Upper lobe of left lung (tissue), 6 donors: ENCODE results near the gene FAF1. TPM values are rescaled to one million over a fixed set of nuclear protein-coding genes. Genes with fewer than 3 reads are reported as not detected.
A peak's percentile ranks its signal among the peaks of the same experiment; 100 is the strongest.

Source experiments
- ATAC-seq, 2 donors: fragments of 200-7000 bp; cut with Tn5 transposase; one replicate each; pipeline ENCODE4 v1.9.1; 2022; ENCODE audit warnings: mild to moderate bottlenecking in 2 of 2, moderate library complexity in 2 of 2; ENCODE audit not compliant: low FRiP score in 2 of 2
- DNase-seq, 2 donors: peaks; one replicate each; pipeline ENCODE4 v3.0.0-alpha.2; 2019 to 2020
- H3K27ac ChIP-seq, 4 donors: fragments of 200-600 bp; sonication (generic); one replicate each; pipeline ENCODE4 v1.5.1; 2016 to 2019
- H3K27me3 ChIP-seq, 4 donors: fragments of 200-600 bp; sonication (generic); one replicate each; pipeline ENCODE4 v1.5.1; 2017 to 2019
- H3K36me3 ChIP-seq, 4 donors: fragments of 200-600 bp; sonication (generic); one replicate each; pipeline ENCODE4 v1.5.1; 2016 to 2019
- H3K4me1 ChIP-seq, 4 donors: fragments of 200-600 bp; sonication (generic); one replicate each; pipeline ENCODE4 v1.5.1; 2018 to 2019
- H3K4me3 ChIP-seq, 4 donors: fragments of 200-600 bp; sonication (generic); one replicate each; pipeline ENCODE4 v1.5.1; 2017 to 2019; ENCODE audit warnings: mild to moderate bottlenecking in 2 of 4, moderate library complexity in 1 of 4
- H3K9me3 ChIP-seq, 4 donors: fragments of 200-600 bp; sonication (generic); one replicate each; pipeline ENCODE4 v1.5.1; 2018 to 2019
- EP300 ChIP-seq, 4 donors: sonication (generic); formaldehyde crosslinking; IDR thresholded peaks; one replicate each; pipeline ENCODE4 v1.5.1; 2017; ENCODE audit warnings: antibody characterized with exemption in 4 of 4, control low read depth in 2 of 4
- POLR2A ChIP-seq, 4 donors: fragments of 450-650 bp; IDR thresholded peaks; one replicate each; pipeline ENCODE4 v1.5.1; 2016 to 2017; ENCODE audit warnings: antibody characterized with exemption in 4 of 4, mild to moderate bottlenecking in 2 of 4
- POLR2AphosphoS5 ChIP-seq, 2 donors: sonication (generic); formaldehyde crosslinking; IDR thresholded peaks; one replicate each; pipeline ENCODE4 v1.5.1; 2017; ENCODE audit warnings: antibody characterized with exemption in 2 of 2
- WGBS, 2 donors: methylation state at CpG; one replicate each; pipeline ENCODE4 v1.1.5; 2017 to 2018; 5-methylcytosine and 5-hydroxymethylcytosine counted together
- total RNA-seq, 6 donors: library from RNA; depleted of rRNA in 4 of 6; stranded (reverse); fragments of >200 nt in 4 of 6; gene quantifications; one replicate each; pipeline versions ENCODE4 v1.1.0 to v1.2.1, GENCODE V29; 2016 to 2021
- TF ChIP-seq, protein P1 (sequence below), 6 experiments: fragments of 450-650 bp in 4 of 6; fragments of 200-600 bp in 2 of 6; sonication (generic) in 2 of 6; IDR thresholded peaks; one replicate each; pipeline ENCODE4 v1.5.1; 2016 to 2019; ENCODE audit warnings: antibody characterized with exemption in 6 of 6
- donor health status: DM: no; HTN: no; CAD: no; lungs with moderate emphysema.
- donor health status: DM: no; HTN: yes; CAD: no; lungs with severe emphysema.

Gene FAF1
- total RNA-seq, 6 donors from 2014 or later, result 30.2 to 52.3 (median 35.0) TPM

DNA sequence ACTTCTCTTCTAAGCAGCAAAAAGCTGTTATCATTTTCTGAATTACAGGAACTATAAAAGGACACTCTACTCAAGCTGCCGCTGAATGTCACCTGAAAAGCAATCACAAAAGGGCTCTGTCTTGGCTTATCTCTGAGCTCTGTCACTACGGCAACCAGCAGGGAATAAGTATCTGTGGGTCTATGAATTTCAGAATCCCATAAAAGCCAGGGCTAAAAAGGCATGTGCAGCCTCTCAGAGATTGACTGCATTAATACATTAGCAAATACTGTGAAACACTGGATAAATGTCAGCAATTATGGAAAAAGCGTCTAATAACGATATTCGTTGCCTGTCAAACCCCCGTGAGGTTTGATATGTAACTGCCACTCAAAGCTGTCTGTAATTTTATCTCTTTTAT, 326.6 kb downstream of the FAF1 start:
- no peak for ATAC-seq

DNA sequence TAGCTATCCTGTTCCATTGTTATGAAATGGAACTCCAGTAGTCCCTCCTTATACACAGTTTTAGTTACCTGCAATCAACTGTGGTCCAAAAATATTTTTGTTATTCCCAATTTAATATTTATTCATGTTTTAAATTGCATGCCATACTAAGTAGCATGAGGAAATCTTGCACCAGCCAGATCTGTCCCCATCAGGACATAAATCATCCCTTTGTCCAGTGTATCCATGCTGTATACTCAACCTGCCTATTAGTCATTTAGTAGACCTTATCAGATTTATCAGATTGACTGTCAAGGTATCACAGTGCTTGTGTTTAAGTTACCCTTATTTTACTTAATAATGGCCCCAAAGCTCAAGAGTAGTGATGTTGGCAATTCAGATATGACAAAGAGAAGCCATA, 328.9 kb downstream of the FAF1 start:
- Histone ChIP-seq H3K4me1 (peaks cover 0 to 3% (median 0%) of the 10 kb centered on the region in 4 donors), H3K4me3 (no peak overlapping the region), H3K27ac (no peak overlapping the region), H3K36me3 (no peaks in the 10 kb centered on the region), H3K27me3 (no peaks in the 10 kb centered on the region), H3K9me3 (no peaks in the 10 kb centered on the region)
- ATAC-seq, result no peak
- no peak for DNase-seq
- TF ChIP-seq, protein P1, sequence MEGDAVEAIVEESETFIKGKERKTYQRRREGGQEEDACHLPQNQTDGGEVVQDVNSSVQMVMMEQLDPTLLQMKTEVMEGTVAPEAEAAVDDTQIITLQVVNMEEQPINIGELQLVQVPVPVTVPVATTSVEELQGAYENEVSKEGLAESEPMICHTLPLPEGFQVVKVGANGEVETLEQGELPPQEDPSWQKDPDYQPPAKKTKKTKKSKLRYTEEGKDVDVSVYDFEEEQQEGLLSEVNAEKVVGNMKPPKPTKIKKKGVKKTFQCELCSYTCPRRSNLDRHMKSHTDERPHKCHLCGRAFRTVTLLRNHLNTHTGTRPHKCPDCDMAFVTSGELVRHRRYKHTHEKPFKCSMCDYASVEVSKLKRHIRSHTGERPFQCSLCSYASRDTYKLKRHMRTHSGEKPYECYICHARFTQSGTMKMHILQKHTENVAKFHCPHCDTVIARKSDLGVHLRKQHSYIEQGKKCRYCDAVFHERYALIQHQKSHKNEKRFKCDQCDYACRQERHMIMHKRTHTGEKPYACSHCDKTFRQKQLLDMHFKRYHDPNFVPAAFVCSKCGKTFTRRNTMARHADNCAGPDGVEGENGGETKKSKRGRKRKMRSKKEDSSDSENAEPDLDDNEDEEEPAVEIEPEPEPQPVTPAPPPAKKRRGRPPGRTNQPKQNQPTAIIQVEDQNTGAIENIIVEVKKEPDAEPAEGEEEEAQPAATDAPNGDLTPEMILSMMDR (IDR thresholded peaks at IDR 0.05), result no peak
- TF ChIP-seq POLR2A (IDR thresholded peaks at IDR 0.05) (no peak), EP300 (IDR thresholded peaks at IDR 0.05) (no peak), POLR2AphosphoS5 (IDR thresholded peaks at IDR 0.05) (no peak)

More for the DNA sequence above, 326.6 kb downstream of the FAF1 start:
- WGBS, 2 donors, result 69 to 85% methylated on average over 6 of the region's 6 CpGs
- TF ChIP-seq EP300 (IDR thresholded peaks at IDR 0.05) (no peak), POLR2AphosphoS5 (IDR thresholded peaks at IDR 0.05) (no peak), POLR2A (IDR thresholded peaks at IDR 0.05) (no peak)
- TF ChIP-seq, protein P1 (IDR thresholded peaks at IDR 0.05), result no peak
- Histone ChIP-seq H3K4me1 (peaks cover 0 to 3% (median 0%) of the 10 kb centered on the region in 4 donors), H3K27ac (no peak overlapping the region), H3K9me3 (no peaks in the 10 kb centered on the region), H3K36me3 (no peaks in the 10 kb centered on the region), H3K27me3 (no peaks in the 10 kb centered on the region), H3K4me3 (no peak overlapping the region)
- DNase-seq, result no peak

DNA sequence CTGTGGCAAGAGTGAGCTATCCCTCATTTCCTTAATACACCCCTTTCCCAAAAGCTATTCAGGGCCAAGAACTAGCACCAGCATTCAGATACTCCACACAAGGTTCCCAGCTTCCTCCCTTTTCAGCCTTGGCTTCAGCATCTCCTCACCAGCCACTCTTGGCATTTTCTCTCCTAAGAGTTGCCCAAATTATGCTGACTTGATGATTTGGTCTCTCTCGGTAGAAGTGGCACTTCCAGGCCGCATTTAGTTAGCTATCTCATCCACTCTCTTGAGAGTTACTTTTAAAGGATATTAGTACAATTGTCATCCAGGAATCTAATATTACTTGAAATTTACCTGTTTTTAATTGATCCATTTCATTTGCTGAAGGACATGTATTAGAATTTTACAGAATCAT, 337.8 kb downstream of the FAF1 start:
- no peak overlapping the region for H3K4me3 ChIP-seq
- ATAC-seq (no peak), DNase-seq (no peak)
- no peaks in the 10 kb centered on the region for H3K27me3 ChIP-seq
- no peak for TF ChIP-seq EP300 (IDR thresholded peaks at IDR 0.05)
- TF ChIP-seq, protein P1 (IDR thresholded peaks at IDR 0.05), result no peak
- 79 to 96% methylated on average over 2 of the region's 2 CpGs for WGBS, 2 donors
- no peaks in the 10 kb centered on the region for H3K9me3 ChIP-seq
- no peaks in the 10 kb centered on the region for H3K36me3 ChIP-seq
- no peak overlapping the region for H3K27ac ChIP-seq
- H3K4me1 ChIP-seq, result peaks cover 0 to 4% (median 0%) of the 10 kb centered on the region in 4 donors

DNA sequence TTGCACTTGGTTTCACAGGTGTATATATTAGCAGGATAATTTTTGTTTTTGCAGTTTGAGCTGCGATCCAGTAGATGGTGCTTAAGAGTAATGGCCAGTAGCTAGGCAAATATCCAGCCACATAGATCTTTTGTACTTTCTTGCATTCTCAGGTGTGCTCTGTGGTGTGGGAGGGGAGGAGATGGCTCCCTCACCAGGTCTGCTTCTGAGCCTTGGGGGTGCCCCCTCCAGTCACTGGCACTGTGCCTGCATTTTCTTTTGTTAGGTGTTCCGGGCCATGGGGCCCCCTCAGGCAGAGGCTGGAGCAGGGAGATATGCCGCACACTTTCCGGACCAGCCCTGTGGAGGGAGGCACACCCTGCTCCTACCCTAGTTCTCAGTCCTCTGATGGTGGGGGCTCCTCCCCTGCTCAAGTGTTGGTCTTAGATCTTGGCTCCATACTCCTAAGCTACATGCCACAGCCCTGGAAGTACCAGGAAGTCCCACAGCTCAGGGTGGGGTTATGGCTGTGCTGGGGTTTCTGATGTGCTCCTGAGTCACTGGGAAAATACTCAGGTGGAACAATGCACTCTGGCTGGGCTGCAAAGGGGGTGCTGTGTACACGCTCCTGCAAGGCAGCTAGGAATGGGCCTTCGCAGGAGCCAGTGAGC, 339.3 kb downstream of the FAF1 start:
- ATAC-seq, result peak; percentile 85 to 99
- Histone ChIP-seq H3K27ac (peak overlapping the region; percentile 22 to 74 (median 58)), H3K9me3 (no peaks in the 10 kb centered on the region), H3K36me3 (no peaks in the 10 kb centered on the region), H3K4me1 (peaks cover 0 to 4% (median 0%) of the 10 kb centered on the region in 4 donors), H3K27me3 (no peaks in the 10 kb centered on the region), H3K4me3 (peak overlapping the region in 1 of 4 donors; percentile 27)
- peak; percentile 50 to 93 for DNase-seq
- TF ChIP-seq, protein P1 (IDR thresholded peaks at IDR 0.05), result peak in 4 of 6 experiments; percentile 17 to 70 (median 61)
- TF ChIP-seq POLR2AphosphoS5 (IDR thresholded peaks at IDR 0.05) (peak; percentile 20 to 36), EP300 (IDR thresholded peaks at IDR 0.05) (peak in 1 of 4 donors; percentile 63), POLR2A (IDR thresholded peaks at IDR 0.05) (peak in 1 of 4 donors; percentile 22)
- WGBS, 2 donors, result 54 to 72% methylated on average over 4 to 5 of the region's 6 CpGs
